Activated CD4-positive, alpha-beta memory T cell treated with anti-CD3 and anti-CD28 coated beads, Interleukin-2, amount 10 ng/mL, durations not matched to agents 7 days and 5 days (primary cell): Measurements from ENCODE around the gene CCR3. TPM values are rescaled to one million over a fixed set of nuclear protein-coding genes. Genes with fewer than 3 reads are reported as not detected.

Source experiments
- CTCF ChIA-PET: fragments of 350-600 bp; sonication (Branson Sonifier 250); formaldehyde crosslinking; loops from one replicate; lab custom pipeline; 2021; ENCODE audit warnings: antibody characterized with exemption, inconsistent platforms; lab: Charles Lee
- POLR2A ChIA-PET: fragments of 350-600 bp; sonication (Branson Sonifier 250); formaldehyde crosslinking; loops from one replicate; lab custom pipeline; 2021; ENCODE audit warnings: antibody characterized with exemption; lab: Charles Lee
- DNase-seq: peaks from one replicate; pipeline ENCODE4 v3.0.0-alpha.2; 2020
- H3K27ac Mint-ChIP-seq: one replicate; pipeline ENCODE4 v1.8.0; 2021; ENCODE audit warnings: mild to moderate bottlenecking, mixed read lengths
- H3K27me3 Mint-ChIP-seq: one replicate; pipeline ENCODE4 v1.8.0; 2021; ENCODE audit warnings: mixed read lengths
- H3K36me3 Mint-ChIP-seq: one replicate; pipeline ENCODE4 v1.8.0; 2021; ENCODE audit warnings: low read depth, mixed read lengths
- H3K4me1 Mint-ChIP-seq: one replicate; pipeline ENCODE4 v1.8.0; 2021; ENCODE audit warnings: mixed read lengths
- H3K4me3 Mint-ChIP-seq: one replicate; pipeline ENCODE4 v1.8.0; 2021; ENCODE audit warnings: mild to moderate bottlenecking, mixed read lengths
- H3K9me3 Mint-ChIP-seq: one replicate; pipeline ENCODE4 v1.8.0; 2021; ENCODE audit warnings: mixed read lengths
- total RNA-seq, 2 experiments: library from RNA; stranded (reverse); gene quantifications; one replicate each; pipeline ENCODE4 v1.2.3, GENCODE V29; 2021

The CCR3 gene
- total RNA-seq, 2 experiments from 2014 or later: 1.2 to 1.9 TPM

- H3K4me3 Mint-ChIP-seq: no peak overlapping the region
- peaks cover 20% of the 10 kb centered on the region for H3K4me1 Mint-ChIP-seq
- no peak overlapping the region for H3K27ac Mint-ChIP-seq
- peaks cover 53% of the 10 kb centered on the region for H3K27me3 Mint-ChIP-seq
- H3K9me3 Mint-ChIP-seq: peaks cover 21% of the 10 kb centered on the region
- ChIA-PET CTCF (interaction anchor here (1.3 to 2.8 kb wide), 2 partner anchors 10 to 56 kb away, joined by 3 to 15 read pairs; no protein-coding TSS in a partner anchor), POLR2A (interaction anchor here (1.0 kb wide), 1 partner anchor 35 kb away, joined by 4 read pairs; no protein-coding TSS in a partner anchor)
- peaks cover 41% of the 10 kb centered on the region for H3K36me3 Mint-ChIP-seq
- no peak for DNase-seq
Observed at GRCh38 chr3:46312991-46313390, 70.7 kb downstream of the CCR3 start.

- Mint-ChIP-seq H3K4me3 (no peak overlapping the region), H3K36me3 (peaks cover 36% of the 10 kb centered on the region), H3K9me3 (peaks cover 24% of the 10 kb centered on the region), H3K27me3 (peaks cover 47% of the 10 kb centered on the region), H3K4me1 (peaks cover 20% of the 10 kb centered on the region), H3K27ac (no peak overlapping the region)
- ChIA-PET CTCF (interaction anchor here (1.0 to 2.8 kb wide), 5 partner anchors 12 to 86 kb away, joined by 3 to 15 read pairs (median 3); no protein-coding TSS in a partner anchor), POLR2A (interaction anchor here (0.9 to 2.3 kb wide), 5 partner anchors 15 to 224 kb away, joined by 3 to 10 read pairs (median 6); partner anchors contain the start of genes CCR2 and CCR5)
- DNase-seq: no peak
Observed at GRCh38 chr3:46314517-46314916, 72.3 kb downstream of the CCR3 start.

GRCh38 chr3:46316206-46316605, 73.9 kb downstream of the CCR3 start:
- Mint-ChIP-seq H3K9me3 (peaks cover 24% of the 10 kb centered on the region), H3K4me1 (peaks cover 20% of the 10 kb centered on the region), H3K27me3 (peaks cover 42% of the 10 kb centered on the region), H3K27ac (no peak overlapping the region), H3K36me3 (peaks cover 30% of the 10 kb centered on the region), H3K4me3 (no peak overlapping the region)
- no peak for DNase-seq
- CTCF ChIA-PET: interaction anchor here (1.1 to 1.3 kb wide), 2 partner anchors 40 to 54 kb away, joined by 3 to 5 read pairs; no protein-coding TSS in a partner anchor
- POLR2A ChIA-PET: interaction anchor here (2.3 kb wide), 1 partner anchor 54 kb away, joined by 10 read pairs; the partner anchor contains the start of gene CCR5

Other genes starting within 250 kb of the CCR3 start
- 10 to 100 TPM; 21.7 to 22.6 TPM for gene FYCO1, start 246.6 kb upstream of the CCR3 start, total RNA-seq
- not detected for gene XCR1, start 215.0 kb upstream of the CCR3 start, total RNA-seq
- 10 to 100 TPM; 20.0 to 20.7 TPM for gene CCR1, start 34.1 kb upstream of the CCR3 start, total RNA-seq
- 100 to 1,000 TPM; 167 to 174 TPM for gene CCR2, start 111.7 kb downstream of the CCR3 start, total RNA-seq
- 10 to 100 TPM; 80.2 to 85.3 TPM for gene CCR5, start 128.5 kb downstream of the CCR3 start, total RNA-seq
- gene CCRL2, start 164.8 kb downstream of the CCR3 start, total RNA-seq: 1 to 10 TPM; 5.4 to 6.2 TPM
- gene LTF, start 222.4 kb downstream of the CCR3 start, total RNA-seq: not detected